ENCODE measurements around the gene PPCDC. TPM values are rescaled to one million over a fixed set of nuclear protein-coding genes. Genes with fewer than 3 reads are reported as not detected.

PPCDC gene
- polyA plus RNA-seq, 3 donors: 14.2 to 33.7 (median 18.7) TPM

DNA sequence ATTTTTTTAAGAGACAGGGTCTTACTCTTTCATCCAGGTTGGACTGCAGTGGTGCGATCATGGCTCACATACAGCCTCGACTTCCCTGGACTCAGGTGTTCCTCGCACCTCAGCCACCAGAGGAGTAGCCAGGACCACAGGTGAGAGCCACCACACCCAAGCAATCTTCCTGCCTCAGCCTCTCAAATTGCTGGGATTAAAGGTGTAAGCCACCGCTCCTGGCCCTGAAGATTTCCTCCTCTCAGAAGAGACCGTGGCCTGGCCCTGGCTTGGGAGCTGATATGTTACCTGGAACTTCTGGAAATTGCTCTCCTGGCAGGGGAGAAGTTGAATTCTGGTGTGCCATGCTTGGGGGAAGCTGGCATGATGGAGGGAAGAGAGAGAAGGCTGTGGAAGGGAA lies 36.2 kb downstream of the PPCDC start:
- H3K9me3 ChIP-seq (replicated peaks in 1 of 2; ENCODE audit: control insufficient read depth in 1 of 2, insufficient read depth in 1 of 2, low read length in 2 of 2): no peaks in the 10 kb centered on the region
- intact Hi-C loops (cut with micrococcal nuclease): no loop called here
- H3K27ac Mint-ChIP-seq: peak overlapping the region in 1 of 7 donors; percentile 63

DNA sequence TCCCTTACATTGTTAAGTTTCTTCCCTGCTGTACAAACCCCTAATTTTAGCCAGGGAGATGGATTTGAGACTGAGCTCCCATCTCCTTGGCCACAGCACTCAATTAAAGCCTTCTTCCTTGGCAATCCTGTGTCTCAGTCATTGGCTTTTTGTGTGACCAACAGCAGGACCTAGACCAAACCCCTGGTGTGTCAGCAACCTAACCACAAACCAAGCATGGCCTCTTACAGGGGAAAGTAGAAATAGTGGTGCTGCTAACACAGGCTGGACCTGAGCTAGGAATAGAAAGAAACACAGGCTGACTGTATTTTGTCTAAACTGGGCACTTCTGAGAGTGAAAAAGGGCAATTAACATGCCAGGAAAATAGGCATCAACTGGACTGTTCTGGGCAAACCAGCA lies 37.9 kb downstream of the PPCDC start:
- Histone ChIP-seq H3K27ac (ENCODE audit: low read depth in 1 of 2, low read length in 2 of 2) (peak overlapping the region; percentile 58 to 74), H3K4me3 (replicated peaks in 1 of 3; ENCODE audit: low read depth in 2 of 3, low read length in 3 of 3) (no peak overlapping the region), H4K20me1 (ENCODE audit: insufficient read depth, low read length) (no peaks in the 10 kb centered on the region), H3K9me3 (replicated peaks in 1 of 2; ENCODE audit: control insufficient read depth in 1 of 2, insufficient read depth in 1 of 2, low read length in 2 of 2) (no peaks in the 10 kb centered on the region), H3K27me3 (ENCODE audit: control insufficient read depth in 2 of 2, insufficient read depth in 2 of 2, low read length in 2 of 2) (no peaks in the 10 kb centered on the region), H3K36me3 (replicated peaks in 1 of 2; ENCODE audit: control insufficient read depth in 1 of 2, insufficient read depth in 2 of 2, low read length in 2 of 2) (no peaks in the 10 kb centered on the region), H3K79me2 (ENCODE audit: insufficient read depth, low read length) (no peaks in the 10 kb centered on the region), H3K9ac (ENCODE audit: insufficient read depth, low read length, poor library complexity, severe bottlenecking) (no peak overlapping the region), H3K4me2 (replicated peaks; ENCODE audit: extremely low read depth, low read length, poor library complexity, severe bottlenecking) (no peak overlapping the region), H2AFZ (ENCODE audit: insufficient read depth, low read depth, low read length, poor library complexity, severe bottlenecking) (no peak overlapping the region), H3K4me1 (ENCODE audit: control insufficient read depth in 1 of 2, insufficient read depth in 2 of 2, low read length in 2 of 2) (peaks cover 57 to 64% of the 10 kb centered on the region in 2 donors)
- Mint-ChIP-seq H3K27ac (peak overlapping the region; percentile 77 to 93 (median 86)), H3K9me3 (peaks cover 0 to 2% (median 0%) of the 10 kb centered on the region in 7 donors), H3K36me3 (peaks cover 3 to 5% of the 10 kb centered on the region in 2 donors), H3K4me3 (peak overlapping the region in 1 of 2 donors; percentile 7), H3K27me3 (ENCODE audit: low read depth in 3 of 3) (peaks cover 0 to 5% (median 0%) of the 10 kb centered on the region in 3 donors), H3K4me1 (peaks cover 66% of the 10 kb centered on the region)
- TF ChIP-seq, protein P1, sequence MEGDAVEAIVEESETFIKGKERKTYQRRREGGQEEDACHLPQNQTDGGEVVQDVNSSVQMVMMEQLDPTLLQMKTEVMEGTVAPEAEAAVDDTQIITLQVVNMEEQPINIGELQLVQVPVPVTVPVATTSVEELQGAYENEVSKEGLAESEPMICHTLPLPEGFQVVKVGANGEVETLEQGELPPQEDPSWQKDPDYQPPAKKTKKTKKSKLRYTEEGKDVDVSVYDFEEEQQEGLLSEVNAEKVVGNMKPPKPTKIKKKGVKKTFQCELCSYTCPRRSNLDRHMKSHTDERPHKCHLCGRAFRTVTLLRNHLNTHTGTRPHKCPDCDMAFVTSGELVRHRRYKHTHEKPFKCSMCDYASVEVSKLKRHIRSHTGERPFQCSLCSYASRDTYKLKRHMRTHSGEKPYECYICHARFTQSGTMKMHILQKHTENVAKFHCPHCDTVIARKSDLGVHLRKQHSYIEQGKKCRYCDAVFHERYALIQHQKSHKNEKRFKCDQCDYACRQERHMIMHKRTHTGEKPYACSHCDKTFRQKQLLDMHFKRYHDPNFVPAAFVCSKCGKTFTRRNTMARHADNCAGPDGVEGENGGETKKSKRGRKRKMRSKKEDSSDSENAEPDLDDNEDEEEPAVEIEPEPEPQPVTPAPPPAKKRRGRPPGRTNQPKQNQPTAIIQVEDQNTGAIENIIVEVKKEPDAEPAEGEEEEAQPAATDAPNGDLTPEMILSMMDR (IDR thresholded peaks at IDR 0.05): no peak
- intact Hi-C loops (cut with micrococcal nuclease): no loop called here
- DNase-seq: peak; percentile 75 to 81 (median 76)

More for the DNA sequence above, 36.2 kb downstream of the PPCDC start:
- no peaks in the 10 kb centered on the region for H3K79me2 ChIP-seq (ENCODE audit: insufficient read depth, low read length)
- H2AFZ ChIP-seq (ENCODE audit: insufficient read depth, low read depth, low read length, poor library complexity, severe bottlenecking): no peak overlapping the region
- no peak overlapping the region for H3K4me2 ChIP-seq (replicated peaks; ENCODE audit: extremely low read depth, low read length, poor library complexity, severe bottlenecking)
- Mint-ChIP-seq H3K36me3 (peaks cover 9 to 10% of the 10 kb centered on the region in 2 donors), H3K27me3 (ENCODE audit: low read depth in 3 of 3) (peaks cover 0 to 3% (median 2%) of the 10 kb centered on the region in 3 donors), H3K4me3 (no peak overlapping the region), H3K4me1 (peaks cover 56% of the 10 kb centered on the region), H3K9me3 (peaks cover 0 to 2% (median 0%) of the 10 kb centered on the region in 7 donors)
- whole genome bisulfite sequencing (ENCODE audit: insufficient coverage): 100% methylated on average over 3 of the region's 5 CpGs
- H3K27ac ChIP-seq (ENCODE audit: low read depth in 1 of 2, low read length in 2 of 2): no peak overlapping the region
- TF ChIP-seq, protein P1 (IDR thresholded peaks at IDR 0.05): no peak
- H3K36me3 ChIP-seq (replicated peaks in 1 of 2; ENCODE audit: control insufficient read depth in 1 of 2, insufficient read depth in 2 of 2, low read length in 2 of 2): no peaks in the 10 kb centered on the region
- no peaks in the 10 kb centered on the region for H4K20me1 ChIP-seq (ENCODE audit: insufficient read depth, low read length)
- no peak overlapping the region for H3K9ac ChIP-seq (ENCODE audit: insufficient read depth, low read length, poor library complexity, severe bottlenecking)
- no peaks in the 10 kb centered on the region for H3K27me3 ChIP-seq (ENCODE audit: control insufficient read depth in 2 of 2, insufficient read depth in 2 of 2, low read length in 2 of 2)
- DNase-seq: no peak
- peaks cover 41 to 54% of the 10 kb centered on the region in 2 donors for H3K4me1 ChIP-seq (ENCODE audit: control insufficient read depth in 1 of 2, insufficient read depth in 2 of 2, low read length in 2 of 2)
- H3K4me3 ChIP-seq (replicated peaks in 1 of 3; ENCODE audit: low read depth in 2 of 3, low read length in 3 of 3): no peak overlapping the region

Measured in CD14-positive monocyte (primary cell).